Naive thymus-derived CD4-positive, alpha-beta T cell (primary cell): Measurements from ENCODE around the gene TACC2. TPM values are rescaled to one million over a fixed set of nuclear protein-coding genes. Genes with fewer than 3 reads are reported as not detected.

Source experiments
- ATAC-seq: fragments of 150-1000 bp; cut with Tn5 transposase; 2 replicates; pipeline ENCODE4 v1.10.0; 2021; ENCODE audit warnings: mild to moderate bottlenecking, moderate library complexity
- CTCF ChIA-PET: fragments of 350-600 bp; sonication (Branson Sonifier 250); formaldehyde crosslinking; loops from one replicate; lab custom pipeline; 2021; ENCODE audit warnings: antibody characterized with exemption; lab: Charles Lee
- POLR2A ChIA-PET: fragments of 350-600 bp; sonication (Branson Sonifier 250); formaldehyde crosslinking; loops from one replicate; lab custom pipeline; 2021; ENCODE audit warnings: antibody characterized with exemption, inconsistent platforms; lab: Charles Lee
- DNase-seq, 9 donors: peaks; one replicate each; pipeline versions ENCODE4 v3.0.0 to v3.0.0-alpha.2; 2020 to 2022; ENCODE audit warnings: mixed read lengths in 1 of 9
- H3K27ac ChIP-seq: one replicate; pipeline ENCODE4 v1.7.0; 2013; ENCODE audit warnings: mild to moderate bottlenecking, low read depth, low read length, moderate library complexity
- H3K27me3 ChIP-seq, 2 donors: one replicate each; pipeline ENCODE4 v1.7.0; 2013; ENCODE audit warnings: low read length in 2 of 2, mild to moderate bottlenecking in 2 of 2, moderate library complexity in 2 of 2; ENCODE audit not compliant: control insufficient read depth in 2 of 2, insufficient read depth in 2 of 2
- H3K36me3 ChIP-seq, 3 experiments: 1 replicate in 2 of 3; 2 replicates in 1 of 3; pipeline ENCODE4 v1.7.0; 2013; ENCODE audit warnings: low read length in 3 of 3, mild to moderate bottlenecking in 3 of 3, moderate library complexity in 1 of 3; ENCODE audit not compliant: insufficient read depth in 3 of 3, control insufficient read depth in 2 of 3
- H3K4me1 ChIP-seq, 2 donors: one replicate each; pipeline ENCODE4 v1.7.0; 2013; ENCODE audit warnings: low read length in 2 of 2, mild to moderate bottlenecking in 2 of 2, moderate library complexity in 1 of 2; ENCODE audit not compliant: control insufficient read depth in 2 of 2, insufficient read depth in 2 of 2
- H3K4me3 ChIP-seq: 2 replicates; pipeline ENCODE4 v1.7.0; 2013; ENCODE audit warnings: mild to moderate bottlenecking, low read length
- H3K9me3 ChIP-seq, 3 experiments: 1 replicate in 2 of 3; 2 replicates in 1 of 3; pipeline ENCODE4 v1.7.0; 2013; ENCODE audit warnings: low read length in 3 of 3; ENCODE audit not compliant: control insufficient read depth in 2 of 3
- H3K27ac Mint-ChIP-seq, 9 donors: one replicate each; pipeline ENCODE4 v1.8.0; 2020 to 2022; ENCODE audit warnings: mixed read lengths in 9 of 9, mild to moderate bottlenecking in 8 of 9, moderate library complexity in 5 of 9, inconsistent platforms in 2 of 9
- H3K27me3 Mint-ChIP-seq, 5 donors: one replicate each; pipeline ENCODE4 v1.8.0; 2021 to 2022; ENCODE audit warnings: mixed read lengths in 5 of 5, mild to moderate bottlenecking in 1 of 5
- H3K36me3 Mint-ChIP-seq, 5 donors: one replicate each; pipeline ENCODE4 v1.8.0; 2020 to 2022; ENCODE audit warnings: mixed read lengths in 5 of 5, mild to moderate bottlenecking in 3 of 5, inconsistent platforms in 1 of 5
- H3K4me1 Mint-ChIP-seq, 7 donors: one replicate each; pipeline ENCODE4 v1.8.0; 2020 to 2022; ENCODE audit warnings: mixed read lengths in 7 of 7, mild to moderate bottlenecking in 3 of 7, inconsistent platforms in 1 of 7
- H3K4me3 Mint-ChIP-seq, 10 donors: one replicate each; pipeline ENCODE4 v1.8.0; 2020 to 2022; ENCODE audit warnings: mild to moderate bottlenecking in 10 of 10, mixed read lengths in 10 of 10, moderate library complexity in 6 of 10, inconsistent platforms in 2 of 10
- H3K9me3 Mint-ChIP-seq, 11 donors: one replicate each; pipeline ENCODE4 v1.8.0; 2020 to 2022; ENCODE audit warnings: mixed read lengths in 11 of 11, mild to moderate bottlenecking in 4 of 11, inconsistent platforms in 1 of 11, moderate library complexity in 1 of 11
- intact Hi-C, 2 donors: fragments of 100-400 bp; cut with micrococcal nuclease; formaldehyde crosslinking; loops; one replicate each; pipeline ENCODE4 v1.15.1; 2023
- polyA plus RNA-seq, 2 donors: library from polyadenylated mRNA; unstranded; fragments of 300-500 nt; fragmentation: Illumina TruSeq; gene quantifications; one replicate each; pipeline ENCODE4 v1.2.3, GENCODE V29; 2021
- total RNA-seq, 6 experiments: library from RNA in 5 of 6; stranded (reverse) in 5 of 6; gene quantifications; 1 replicate in 5 of 6; 2 replicates in 1 of 6; pipeline ENCODE4 v1.2.3 and lab custom pipeline; 2021 to 2026

Gene TACC2
- total RNA-seq (under 1 TPM in 1 of 5 experiments, not detected in 4; 0.16 TPM), polyA plus RNA-seq (not detected), total RNA-seq (lab: John Stamatoyannopoulos, UW) (not detected)

GRCh38 chr10:121988361-121989324 is at the start of gene TACC2:
TSS of gene TACC2 (plus strand) at chr10:121989163. CDS start at chr10:122021982, 32,819 bp downstream.
- POLR2A ChIA-PET: no interaction called here
- Histone ChIP-seq H3K36me3 (no peaks in the 10 kb centered on the region), H3K27me3 (no peaks in the 10 kb centered on the region), H3K27ac (no peak within 1 kb of the TSS), H3K9me3 (peaks cover 0 to 10% (median 0%) of the 10 kb centered on the region in 3 experiments), H3K4me3 (no peak within 1 kb of the TSS), H3K4me1 (no peaks in the 10 kb centered on the region)
- peaks cover 11 to 42% (median 18%) of the 10 kb centered on the region in 11 donors for H3K9me3 Mint-ChIP-seq
- CTCF ChIA-PET: no interaction called here
- H3K27me3 Mint-ChIP-seq: peaks cover 2 to 32% (median 24%) of the 10 kb centered on the region in 5 donors
- no peak for ATAC-seq
- H3K36me3 Mint-ChIP-seq: peaks cover 0 to 10% (median 4%) of the 10 kb centered on the region in 5 donors
- H3K4me1 Mint-ChIP-seq: peaks cover 0 to 4% (median 0%) of the 10 kb centered on the region in 7 donors
- no peak within 1 kb of the TSS for H3K27ac Mint-ChIP-seq
- intact Hi-C loops: no loop called here
- no peak for DNase-seq
- H3K4me3 Mint-ChIP-seq: no peak within 1 kb of the TSS

DNA sequence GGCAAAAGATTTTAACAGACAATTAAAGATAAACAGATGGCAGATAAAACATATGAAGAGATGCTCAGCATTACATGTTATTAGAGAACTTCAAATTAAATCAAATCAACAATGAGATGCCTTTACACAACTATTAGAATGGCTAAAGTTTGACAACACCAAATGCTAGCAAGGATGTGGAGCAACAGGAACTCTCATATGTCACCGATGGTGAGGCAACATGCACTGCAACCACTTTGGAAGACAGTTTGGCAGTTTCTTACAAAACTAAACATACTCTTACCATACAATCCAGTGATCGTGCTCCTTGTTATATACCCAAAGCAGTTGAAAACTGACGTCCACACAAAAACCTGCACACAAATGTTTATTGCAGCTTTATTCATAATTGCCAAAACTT is 47.4 kb upstream of the TACC2 start:
- H3K4me3 Mint-ChIP-seq: no peak overlapping the region
- Histone ChIP-seq H3K9me3 (no peaks in the 10 kb centered on the region), H3K27ac (no peak overlapping the region), H3K36me3 (no peaks in the 10 kb centered on the region), H3K4me3 (no peak overlapping the region), H3K27me3 (no peaks in the 10 kb centered on the region), H3K4me1 (no peaks in the 10 kb centered on the region)
- no peaks in the 10 kb centered on the region for H3K9me3 Mint-ChIP-seq
- intact Hi-C loops: no loop called here
- no peaks in the 10 kb centered on the region for H3K36me3 Mint-ChIP-seq
- no peak for ATAC-seq
- H3K27me3 Mint-ChIP-seq: peaks cover 8 to 24% (median 14%) of the 10 kb centered on the region in 5 donors
- H3K27ac Mint-ChIP-seq: no peak overlapping the region
- DNase-seq: no peak
- POLR2A ChIA-PET: no interaction called here
- H3K4me1 Mint-ChIP-seq: peaks cover 0 to 3% (median 0%) of the 10 kb centered on the region in 7 donors
- CTCF ChIA-PET: no interaction called here

- no peaks in the 10 kb centered on the region for H3K36me3 ChIP-seq
- H3K4me1 ChIP-seq: no peaks in the 10 kb centered on the region
- Mint-ChIP-seq H3K4me1 (peaks cover 0 to 3% (median 0%) of the 10 kb centered on the region in 7 donors), H3K27ac (no peak overlapping the region), H3K4me3 (no peak overlapping the region), H3K9me3 (no peaks in the 10 kb centered on the region), H3K36me3 (no peaks in the 10 kb centered on the region), H3K27me3 (peaks cover 7 to 19% (median 11%) of the 10 kb centered on the region in 5 donors)
- ChIA-PET CTCF (no interaction called here), POLR2A (no interaction called here)
- H3K4me3 ChIP-seq: no peak overlapping the region
- intact Hi-C loops: no loop called here
- no peak for DNase-seq
- no peaks in the 10 kb centered on the region for H3K9me3 ChIP-seq
- no peaks in the 10 kb centered on the region for H3K27me3 ChIP-seq
- ATAC-seq: peak; percentile 63
- no peak overlapping the region for H3K27ac ChIP-seq
These were observed 46.1 kb upstream of the TACC2 start for GRCh38 chr10:121942749-121943416.

GRCh38 chr10:121947343-121948330 is 41.3 kb upstream of the TACC2 start:
- H3K36me3 ChIP-seq: no peaks in the 10 kb centered on the region
- ChIA-PET POLR2A (no interaction called here), CTCF (no interaction called here)
- no peaks in the 10 kb centered on the region for H3K4me1 ChIP-seq
- peaks cover 0 to 11% (median 0%) of the 10 kb centered on the region in 7 donors for H3K4me1 Mint-ChIP-seq
- no peak for ATAC-seq
- intact Hi-C loops: no loop called here
- peak overlapping the region in 1 of 9 donors; percentile 3 for H3K27ac Mint-ChIP-seq
- no peak overlapping the region for H3K4me3 Mint-ChIP-seq
- no peaks in the 10 kb centered on the region for H3K9me3 ChIP-seq
- H3K27ac ChIP-seq: no peak overlapping the region
- no peak overlapping the region for H3K4me3 ChIP-seq
- no peaks in the 10 kb centered on the region for H3K27me3 ChIP-seq
- no peaks in the 10 kb centered on the region for H3K9me3 Mint-ChIP-seq
- no peak for DNase-seq
- H3K27me3 Mint-ChIP-seq: peaks cover 0 to 4% (median 0%) of the 10 kb centered on the region in 5 donors
- H3K36me3 Mint-ChIP-seq: peaks cover 4 to 13% (median 4%) of the 10 kb centered on the region in 5 donors

- no peaks in the 10 kb centered on the region for H3K36me3 ChIP-seq
- CTCF ChIA-PET: no interaction called here
These were observed 39.9 kb upstream of the TACC2 start for GRCh38 chr10:121949049-121949448.

GRCh38 chr10:121949451-121949850 is 39.5 kb upstream of the TACC2 start:
- Mint-ChIP-seq H3K4me1 (peaks cover 0 to 11% (median 0%) of the 10 kb centered on the region in 7 donors), H3K36me3 (peaks cover 4 to 17% (median 10%) of the 10 kb centered on the region in 5 donors), H3K4me3 (no peak overlapping the region), H3K27me3 (no peaks in the 10 kb centered on the region), H3K27ac (peak overlapping the region in 1 of 9 donors; percentile 51), H3K9me3 (no peaks in the 10 kb centered on the region)
- no peak for ATAC-seq
- Histone ChIP-seq H3K27me3 (no peaks in the 10 kb centered on the region), H3K36me3 (no peaks in the 10 kb centered on the region), H3K9me3 (no peaks in the 10 kb centered on the region), H3K4me3 (no peak overlapping the region), H3K27ac (no peak overlapping the region), H3K4me1 (no peaks in the 10 kb centered on the region)
- POLR2A ChIA-PET: no interaction called here
- CTCF ChIA-PET: no interaction called here
- no peak for DNase-seq
- intact Hi-C loops: no loop called here

More at GRCh38 chr10:121949049-121949448, 39.9 kb upstream of the TACC2 start:
- Mint-ChIP-seq H3K36me3 (peaks cover 4 to 17% (median 10%) of the 10 kb centered on the region in 5 donors), H3K27ac (no peak overlapping the region), H3K4me1 (peaks cover 0 to 11% (median 0%) of the 10 kb centered on the region in 7 donors), H3K4me3 (no peak overlapping the region), H3K27me3 (no peaks in the 10 kb centered on the region), H3K9me3 (no peaks in the 10 kb centered on the region)
- ATAC-seq: no peak
- POLR2A ChIA-PET: no interaction called here
- no peak overlapping the region for H3K27ac ChIP-seq
- H3K4me3 ChIP-seq: no peak overlapping the region
- no peaks in the 10 kb centered on the region for H3K4me1 ChIP-seq
- no peak for DNase-seq
- intact Hi-C loops: no loop called here
- no peaks in the 10 kb centered on the region for H3K27me3 ChIP-seq
- no peaks in the 10 kb centered on the region for H3K9me3 ChIP-seq
